AG08396 (cell line): Measurements from ENCODE around the gene ALDH1B1.

Source experiments
- DNase-seq: peaks from one replicate; pipeline ENCODE4 v3.0.0; 2012; ENCODE audit warnings: low spot score, mixed read lengths

Gene ALDH1B1

GRCh38 chr9:38392235-38393127 is at the start of gene ALDH1B1:
TSS of gene ALDH1B1 (plus strand) at chr9:38392702. CDS start at chr9:38395749, 3,047 bp downstream.
- peak; percentile 99 for DNase-seq

- DNase-seq, result no peak
Measured at GRCh38 chr9:38343037-38343436, 49.5 kb upstream of the ALDH1B1 start.

- DNase-seq, result no peak
Measured at GRCh38 chr9:38343552-38343951, 49.0 kb upstream of the ALDH1B1 start.

GRCh38 chr9:38344566-38345324 is 47.8 kb upstream of the ALDH1B1 start:
- DNase-seq, result no peak

GRCh38 chr9:38345851-38346755 is 46.4 kb upstream of the ALDH1B1 start:
- DNase-seq, result no peak

GRCh38 chr9:38346811-38347210 is 45.7 kb upstream of the ALDH1B1 start:
- no peak for DNase-seq

GRCh38 chr9:38347271-38347671 is 45.2 kb upstream of the ALDH1B1 start:
- DNase-seq, result no peak

GRCh38 chr9:38347946-38348345 is 44.6 kb upstream of the ALDH1B1 start:
- no peak for DNase-seq

GRCh38 chr9:38350529-38350928 is 42.0 kb upstream of the ALDH1B1 start:
- no peak for DNase-seq

- DNase-seq, result no peak
Measured at GRCh38 chr9:38352530-38353328, 39.8 kb upstream of the ALDH1B1 start.

- DNase-seq, result no peak
Measured at GRCh38 chr9:38355115-38355514, 37.4 kb upstream of the ALDH1B1 start.

- no peak for DNase-seq
Measured at GRCh38 chr9:38355517-38356120, 36.9 kb upstream of the ALDH1B1 start.

- no peak for DNase-seq
Measured at GRCh38 chr9:38356851-38357250, 35.7 kb upstream of the ALDH1B1 start.

GRCh38 chr9:38357350-38358114 is 35.0 kb upstream of the ALDH1B1 start:
- no peak for DNase-seq

GRCh38 chr9:38358390-38359296 is 33.9 kb upstream of the ALDH1B1 start:
- DNase-seq, result no peak

GRCh38 chr9:38359297-38359653 is 33.2 kb upstream of the ALDH1B1 start:
- DNase-seq, result no peak

GRCh38 chr9:38359689-38360385 is 32.7 kb upstream of the ALDH1B1 start:
- no peak for DNase-seq

GRCh38 chr9:38360839-38361472 is 31.5 kb upstream of the ALDH1B1 start:
- DNase-seq, result no peak
